HepG2 (cell line): ENCODE measurements around the gene CAPN10. TPM values are rescaled to one million over a fixed set of nuclear protein-coding genes. Genes with fewer than 3 reads are reported as not detected.

Experiments
- ATAC-seq: fragments of 200-7000 bp; cut with Tn5 transposase; 3 replicates; pipeline ENCODE4 v1.9.1; 2020; ENCODE audit warnings: mild to moderate bottlenecking, moderate library complexity
- BruUV-seq: library from RNA; stranded (reverse); fragments of 400-500 nt; replicated peaks from 2 replicates; lab custom pipeline; 2021; lab: Mats Ljungman, UMichigan
- CTCF ChIA-PET: fragments of 300-600 bp; formaldehyde crosslinking; extraction: SDS; loops from one replicate; lab custom pipeline; 2021; ENCODE audit warnings: low total read pairs, inconsistent platforms, low intra/inter-chr PET ratio; lab: Yijun Ruan, JAX
- POLR2A ChIA-PET: fragments of 350-600 bp; sonication (Branson Sonifier 250); formaldehyde crosslinking; loops from one replicate; lab custom pipeline; 2020; ENCODE audit warnings: antibody characterized with exemption, inconsistent platforms; lab: Yijun Ruan, JAX
- DNase-seq: peaks from one replicate; pipeline ENCODE4 v3.0.0-alpha.2; 2015; ENCODE audit warnings: low spot score
- FAIRE-seq: peaks from 3 replicates; lab custom pipeline; 2011; peaks lifted over from hg19 to GRCh38; lab: Jason Lieb, UNC
- H2AFZ ChIP-seq: one replicate; pipeline ENCODE4 v1.6.1; 2011; ENCODE audit warnings: low read length, inconsistent platforms
- H3K27ac ChIP-seq: fragments of 300-600 bp; 3 replicates; pipeline ENCODE4 v1.8.0; 2011; ENCODE audit warnings: mixed run types, mild to moderate bottlenecking, mixed read lengths, low read length, inconsistent platforms; ENCODE audit not compliant: insufficient read depth; ENCODE audit errors: extremely low read length
- H3K27me3 ChIP-seq, 2 experiments: fragments of 200-600 bp in 1 of 2; 2 replicates in 1 of 2; 3 replicates in 1 of 2; pipeline versions ENCODE4 v1.6.0 to v1.8.0; 2011; ENCODE audit warnings: low read length in 2 of 2, mild to moderate bottlenecking in 2 of 2, moderate library complexity in 2 of 2, inconsistent platforms in 1 of 2; ENCODE audit not compliant: insufficient read depth in 2 of 2, control insufficient read depth in 1 of 2
- H3K36me3 ChIP-seq, 2 experiments: fragments of 200-600 bp in 1 of 2; replicated peaks in 1 of 2; 2 replicates in 1 of 2; 3 replicates in 1 of 2; pipeline versions ENCODE4 v1.5.1 to v1.8.0; 2011; ENCODE audit warnings: low read length in 2 of 2, inconsistent platforms in 1 of 2; ENCODE audit not compliant: insufficient read depth in 2 of 2, control insufficient read depth in 1 of 2
- H3K4me1 ChIP-seq: 2 replicates; pipeline ENCODE4 v1.5.1; 2012; ENCODE audit warnings: low read length, inconsistent platforms; ENCODE audit not compliant: insufficient read depth
- H3K4me2 ChIP-seq: 2 replicates; pipeline ENCODE4 v1.6.0; 2011; ENCODE audit warnings: low read depth, low read length, inconsistent platforms
- H3K4me3 ChIP-seq, 3 experiments: fragments of 200-600 bp in 1 of 3; sonication (generic), shearing (Covaris generic) in 1 of 3; replicated peaks in 1 of 3; 2 replicates each; pipeline ENCODE4 v1.5.1; 2011 to 2016; ENCODE audit warnings: low read length in 3 of 3, inconsistent platforms in 2 of 3, low read depth in 2 of 3, mild to moderate bottlenecking in 2 of 3, control low read depth in 1 of 3, mixed read lengths in 1 of 3; ENCODE audit not compliant: insufficient read depth in 1 of 3
- H3K79me2 ChIP-seq: one replicate; pipeline ENCODE4 v1.6.1; 2011; ENCODE audit warnings: low read length, inconsistent platforms; ENCODE audit not compliant: insufficient read depth
- H3K9ac ChIP-seq: 2 replicates; pipeline ENCODE4 v1.6.0; 2011; ENCODE audit warnings: mild to moderate bottlenecking, low read depth, low read length, inconsistent platforms; ENCODE audit not compliant: insufficient read depth
- H3K9me3 ChIP-seq: 2 replicates; pipeline ENCODE4 v1.5.1; 2012; ENCODE audit warnings: mild to moderate bottlenecking, low read length
- H4K20me1 ChIP-seq: 2 replicates; pipeline ENCODE4 v1.6.0; 2011; ENCODE audit warnings: inconsistent platforms, mild to moderate bottlenecking, low read length, moderate library complexity; ENCODE audit not compliant: insufficient read depth
- AKAP8 ChIP-seq: sonication (generic); formaldehyde crosslinking; IDR thresholded peaks from 2 replicates; pipeline ENCODE4 v1.5.1; 2020; ENCODE audit warnings: mild to moderate bottlenecking, missing genetic modification reagents
- CBX1 ChIP-seq: IDR thresholded peaks from one replicate; pipeline ENCODE4 v1.6.1; 2016; ENCODE audit warnings: antibody characterized with exemption, low read depth
- HMG20B ChIP-seq: conservative IDR thresholded peaks from 2 replicates; pipeline ENCODE4 v1.6.1; 2016; ENCODE audit warnings: missing genetic modification reagents, missing compliant biosample characterization
- HMGA1 ChIP-seq: sonication (generic); formaldehyde crosslinking; conservative IDR thresholded peaks from 2 replicates; pipeline ENCODE4 v1.4.0; 2020; ENCODE audit warnings: missing genetic modification reagents
- PHF5A ChIP-seq: IDR thresholded peaks from one replicate; pipeline ENCODE4 v1.6.1; 2018; ENCODE audit warnings: low read depth, missing genetic modification reagents; ENCODE audit not compliant: unreplicated experiment
- STAT5B ChIP-seq: sonication (generic); formaldehyde crosslinking; IDR thresholded peaks from 2 replicates; pipeline ENCODE4 v1.4.0; 2020; ENCODE audit warnings: missing genetic modification reagents
- SYNCRIP ChIP-seq: fragments of 200-400 bp; formaldehyde crosslinking; IDR thresholded peaks from 2 replicates; pipeline ENCODE4 v1.6.1; 2018; ENCODE audit warnings: mild to moderate bottlenecking, low read depth, low read length; ENCODE audit not compliant: insufficient read depth
- ZBTB43 ChIP-seq: sonication (generic); formaldehyde crosslinking; conservative IDR thresholded peaks from 2 replicates; pipeline ENCODE4 v1.4.0; 2020; ENCODE audit warnings: missing genetic modification reagents
- ZFP1 ChIP-seq: IDR thresholded peaks from 2 replicates; pipeline ENCODE4 v1.6.1; 2016
- ZNF101 ChIP-seq: sonication (generic); formaldehyde crosslinking; IDR thresholded peaks from 2 replicates; pipeline ENCODE4 v1.4.0; 2020; ENCODE audit warnings: mild to moderate bottlenecking, low read depth, missing genetic modification reagents, borderline replicate concordance
- ZNF124 ChIP-seq: sonication (generic); formaldehyde crosslinking; IDR thresholded peaks from 2 replicates; pipeline ENCODE4 v1.4.0; 2020; ENCODE audit warnings: missing genetic modification reagents
- ZNF343 ChIP-seq: sonication (generic); formaldehyde crosslinking; IDR thresholded peaks from 2 replicates; pipeline ENCODE4 v1.4.0; 2020; ENCODE audit warnings: mild to moderate bottlenecking, missing genetic modification reagents
- ZNF572 ChIP-seq: sonication (generic); formaldehyde crosslinking; IDR thresholded peaks from 2 replicates; pipeline ENCODE4 v1.5.1; 2020; ENCODE audit warnings: mild to moderate bottlenecking, missing genetic modification reagents
- ZNF619 ChIP-seq: sonication (generic); formaldehyde crosslinking; IDR thresholded peaks from 2 replicates; pipeline ENCODE4 v1.4.0; 2020; ENCODE audit warnings: mild to moderate bottlenecking, missing genetic modification reagents
- ZNF773 ChIP-seq: sonication (generic); formaldehyde crosslinking; IDR thresholded peaks from 2 replicates; pipeline ENCODE4 v1.4.0; 2020; ENCODE audit warnings: missing genetic modification reagents, borderline replicate concordance
- whole genome bisulfite sequencing: methylation state at CpG from one replicate; pipeline ENCODE4 v1.1.6; 2017; ENCODE audit warnings: low lambda C conversion rate; 5-methylcytosine and 5-hydroxymethylcytosine counted together
- in situ Hi-C: cut with HindIII; loops from 2 replicates; pipeline ENCODE4 v1.10.0; 2017; ENCODE audit warnings: low pct_unique_long_range_greater_than_20kb; ENCODE audit not compliant: extremely low pct_ligation_motif_present
- intact Hi-C: fragments of 100-400 bp; cut with micrococcal nuclease; formaldehyde crosslinking; loops from one replicate; pipeline ENCODE4 v1.10.0; 2022; ENCODE audit not compliant: unreplicated experiment
- polyA plus RNA-seq, 8 experiments: library from polyadenylated mRNA; depleted of rRNA in 3 of 8; stranded (reverse) in 7 of 8; unstranded in 1 of 8; fragments of >200 nt; fragmentation: Illumina TruSeq in 4 of 8; extraction: Trizol in 4 of 8; gene quantifications; 2 replicates each; pipeline versions ENCODE4 v1.2.1 to v1.2.3, GENCODE V29; 2011 to 2016; ENCODE audit warnings: low read depth in 4 of 8, missing spikeins in 1 of 8, mixed read lengths in 1 of 8; ENCODE audit not compliant: insufficient read depth in 1 of 8
- total RNA-seq, 5 experiments: library from RNA; depleted of rRNA; stranded (reverse); fragments of >200 nt; fragmentation: Illumina TruSeq; extraction: Trizol; gene quantifications; 2 replicates each; pipeline ENCODE4 v1.2.3, GENCODE V29; 2016; ENCODE audit warnings: low read depth in 1 of 5
- TF ChIP-seq, protein P1 (sequence below): sonication (generic); formaldehyde crosslinking; IDR thresholded peaks from 2 replicates; pipeline ENCODE4 v1.9.0; 2021; ENCODE audit warnings: missing genetic modification reagents, borderline replicate concordance

CAPN10 gene
- total and polyA plus RNA-seq, 2 of the 13 experiments (the other 11 are each of a cell fraction or from before 2014, with no cell fraction given), result 27.6 to 32.4 TPM

- no peak for FAIRE-seq
- intact Hi-C loops, result no loop called here
- ATAC-seq, result no peak
- H3K79me2 ChIP-seq, result peaks cover 26% of the 10 kb centered on the region
- H3K36me3 ChIP-seq, result peaks cover 18 to 45% of the 10 kb centered on the region in 2 experiments
- no peak overlapping the region for H2AFZ ChIP-seq
- H3K27me3 ChIP-seq, result no peaks in the 10 kb centered on the region
- POLR2A ChIA-PET, result interaction anchor here (2.3 kb wide), 1 partner anchor 10 kb away, joined by 6 read pairs; no protein-coding TSS in a partner anchor
- no peak for DNase-seq
- no TSS peak for BruUV-seq
- peaks cover 43% of the 10 kb centered on the region for H3K4me1 ChIP-seq
- no peak for TF ChIP-seq HMG20B (CRISPR knock-in tag)
- no peak for TF ChIP-seq ZNF343 (CRISPR knock-in tag)
- TF ChIP-seq, protein P1, sequence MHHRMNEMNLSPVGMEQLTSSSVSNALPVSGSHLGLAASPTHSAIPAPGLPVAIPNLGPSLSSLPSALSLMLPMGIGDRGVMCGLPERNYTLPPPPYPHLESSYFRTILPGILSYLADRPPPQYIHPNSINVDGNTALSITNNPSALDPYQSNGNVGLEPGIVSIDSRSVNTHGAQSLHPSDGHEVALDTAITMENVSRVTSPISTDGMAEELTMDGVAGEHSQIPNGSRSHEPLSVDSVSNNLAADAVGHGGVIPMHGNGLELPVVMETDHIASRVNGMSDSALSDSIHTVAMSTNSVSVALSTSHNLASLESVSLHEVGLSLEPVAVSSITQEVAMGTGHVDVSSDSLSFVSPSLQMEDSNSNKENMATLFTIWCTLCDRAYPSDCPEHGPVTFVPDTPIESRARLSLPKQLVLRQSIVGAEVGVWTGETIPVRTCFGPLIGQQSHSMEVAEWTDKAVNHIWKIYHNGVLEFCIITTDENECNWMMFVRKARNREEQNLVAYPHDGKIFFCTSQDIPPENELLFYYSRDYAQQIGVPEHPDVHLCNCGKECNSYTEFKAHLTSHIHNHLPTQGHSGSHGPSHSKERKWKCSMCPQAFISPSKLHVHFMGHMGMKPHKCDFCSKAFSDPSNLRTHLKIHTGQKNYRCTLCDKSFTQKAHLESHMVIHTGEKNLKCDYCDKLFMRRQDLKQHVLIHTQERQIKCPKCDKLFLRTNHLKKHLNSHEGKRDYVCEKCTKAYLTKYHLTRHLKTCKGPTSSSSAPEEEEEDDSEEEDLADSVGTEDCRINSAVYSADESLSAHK (CRISPR knock-in tag), result no peak
- no peak for TF ChIP-seq ZNF124 (CRISPR knock-in tag)
- no peak for TF ChIP-seq SYNCRIP
- TF ChIP-seq HMGA1 (CRISPR knock-in tag), result no peak
- no peak for TF ChIP-seq STAT5B
- TF ChIP-seq ZBTB43, result no peak
- TF ChIP-seq ZFP1 (CRISPR knock-in tag), result no peak
- TF ChIP-seq ZNF101 (CRISPR knock-in tag), result no peak
- TF ChIP-seq PHF5A, result no peak
- TF ChIP-seq ZNF773 (CRISPR knock-in tag), result no peak
- no peak for TF ChIP-seq ZNF572
- no peak for TF ChIP-seq CBX1
- no peak for TF ChIP-seq AKAP8
- no peak for TF ChIP-seq ZNF619 (CRISPR knock-in tag)
- TF ChIP-seq, all 625 proteins: peak for 0
- in situ Hi-C loops, result loop anchor here (25.0 kb wide), 1 partner anchor 657 kb away; no protein-coding TSS in a partner anchor
- CTCF ChIA-PET, result no interaction called here
- 98% methylated on average over 17 of the region's 17 CpGs for WGBS
- no peak overlapping the region for H3K4me2 ChIP-seq
- H3K9me3 ChIP-seq, result no peaks in the 10 kb centered on the region
- no peaks in the 10 kb centered on the region for H4K20me1 ChIP-seq
- H3K4me3 ChIP-seq, result no peak overlapping the region
- no peak overlapping the region for H3K9ac ChIP-seq
- no peak overlapping the region for H3K27ac ChIP-seq
Observed at GRCh38 chr2:240554767-240555493, 31.6 kb upstream of the CAPN10 start.
